Parathyroid adenoma (tissue), 2 donors: ENCODE results near the gene TTC1.

Source experiments
- H2AFZ ChIP-seq: fragments of 300-600 bp; sonication (generic); one replicate; pipeline ENCODE4 v1.7.0; 2017; ENCODE audit warnings: antibody characterized with exemption, mild to moderate bottlenecking
- H3K27ac ChIP-seq: fragments of 300-600 bp; sonication (generic); one replicate; pipeline ENCODE4 v1.7.0; 2017
- H3K27me3 ChIP-seq: fragments of 300-600 bp; sonication (generic); one replicate; pipeline ENCODE4 v1.7.0; 2017; ENCODE audit warnings: low read length; ENCODE audit not compliant: control insufficient read depth, insufficient read depth
- H3K36me3 ChIP-seq: fragments of 300-600 bp; sonication (generic); one replicate; pipeline ENCODE4 v1.7.0; 2017; ENCODE audit warnings: low read length; ENCODE audit not compliant: control insufficient read depth, insufficient read depth
- H3K4me1 ChIP-seq: fragments of 300-600 bp; sonication (generic); one replicate; pipeline ENCODE4 v1.7.0; 2017; ENCODE audit warnings: control low read depth
- H3K4me2 ChIP-seq: fragments of 300-600 bp; sonication (generic); one replicate; pipeline ENCODE4 v1.7.0; 2017; ENCODE audit warnings: low read length
- H3K4me3 ChIP-seq: fragments of 300-600 bp; sonication (generic); one replicate; pipeline ENCODE4 v1.7.0; 2017; ENCODE audit warnings: low read depth, low read length
- H3K79me2 ChIP-seq: fragments of 300-600 bp; sonication (generic); one replicate; pipeline ENCODE4 v1.7.0; 2017; ENCODE audit warnings: control low read depth
- H3K9ac ChIP-seq: fragments of 300-600 bp; sonication (generic); one replicate; pipeline ENCODE4 v1.7.0; 2017; ENCODE audit warnings: mild to moderate bottlenecking
- H3K9me3 ChIP-seq: fragments of 300-600 bp; sonication (generic); one replicate; pipeline ENCODE4 v1.7.0; 2017; ENCODE audit warnings: low read length; ENCODE audit not compliant: control insufficient read depth
- TF ChIP-seq, protein P1 (sequence below): fragments of 300-600 bp; sonication (generic); IDR thresholded peaks from one replicate; pipeline ENCODE4 v1.7.0; 2017; ENCODE audit warnings: antibody characterized with exemption, mild to moderate bottlenecking
- donor health status: primary hyperparathyroidism.

TTC1 gene

DNA sequence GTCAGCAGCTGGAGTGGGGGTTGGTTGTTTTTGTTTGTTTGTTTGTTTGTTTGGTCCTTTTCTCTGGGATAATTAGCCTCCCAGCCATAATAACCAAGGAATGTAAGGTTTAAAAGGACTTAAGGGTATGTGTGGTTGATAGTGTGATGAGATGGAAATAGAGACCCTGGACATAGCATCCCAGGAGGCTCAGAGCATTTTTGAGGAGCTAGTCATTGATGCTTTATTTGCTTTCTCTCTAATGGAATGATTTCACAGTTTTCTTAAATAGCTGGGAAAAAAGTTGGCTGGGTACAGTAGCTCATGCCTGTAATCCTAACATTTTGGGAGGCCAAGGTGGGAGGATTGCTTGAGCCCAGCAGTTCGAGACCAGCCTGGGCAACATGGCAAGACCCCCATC, 45.1 kb downstream of the TTC1 start:
- Histone ChIP-seq H2AFZ (no peak overlapping the region), H3K4me3 (no peak overlapping the region), H3K4me1 (no peaks in the 10 kb centered on the region), H3K4me2 (no peak overlapping the region), H3K9me3 (no peaks in the 10 kb centered on the region), H3K36me3 (no peaks in the 10 kb centered on the region), H3K9ac (no peak overlapping the region), H3K79me2 (no peaks in the 10 kb centered on the region), H3K27me3 (no peaks in the 10 kb centered on the region), H3K27ac (no peak overlapping the region)
- TF ChIP-seq, protein P1, sequence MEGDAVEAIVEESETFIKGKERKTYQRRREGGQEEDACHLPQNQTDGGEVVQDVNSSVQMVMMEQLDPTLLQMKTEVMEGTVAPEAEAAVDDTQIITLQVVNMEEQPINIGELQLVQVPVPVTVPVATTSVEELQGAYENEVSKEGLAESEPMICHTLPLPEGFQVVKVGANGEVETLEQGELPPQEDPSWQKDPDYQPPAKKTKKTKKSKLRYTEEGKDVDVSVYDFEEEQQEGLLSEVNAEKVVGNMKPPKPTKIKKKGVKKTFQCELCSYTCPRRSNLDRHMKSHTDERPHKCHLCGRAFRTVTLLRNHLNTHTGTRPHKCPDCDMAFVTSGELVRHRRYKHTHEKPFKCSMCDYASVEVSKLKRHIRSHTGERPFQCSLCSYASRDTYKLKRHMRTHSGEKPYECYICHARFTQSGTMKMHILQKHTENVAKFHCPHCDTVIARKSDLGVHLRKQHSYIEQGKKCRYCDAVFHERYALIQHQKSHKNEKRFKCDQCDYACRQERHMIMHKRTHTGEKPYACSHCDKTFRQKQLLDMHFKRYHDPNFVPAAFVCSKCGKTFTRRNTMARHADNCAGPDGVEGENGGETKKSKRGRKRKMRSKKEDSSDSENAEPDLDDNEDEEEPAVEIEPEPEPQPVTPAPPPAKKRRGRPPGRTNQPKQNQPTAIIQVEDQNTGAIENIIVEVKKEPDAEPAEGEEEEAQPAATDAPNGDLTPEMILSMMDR = no peak

DNA sequence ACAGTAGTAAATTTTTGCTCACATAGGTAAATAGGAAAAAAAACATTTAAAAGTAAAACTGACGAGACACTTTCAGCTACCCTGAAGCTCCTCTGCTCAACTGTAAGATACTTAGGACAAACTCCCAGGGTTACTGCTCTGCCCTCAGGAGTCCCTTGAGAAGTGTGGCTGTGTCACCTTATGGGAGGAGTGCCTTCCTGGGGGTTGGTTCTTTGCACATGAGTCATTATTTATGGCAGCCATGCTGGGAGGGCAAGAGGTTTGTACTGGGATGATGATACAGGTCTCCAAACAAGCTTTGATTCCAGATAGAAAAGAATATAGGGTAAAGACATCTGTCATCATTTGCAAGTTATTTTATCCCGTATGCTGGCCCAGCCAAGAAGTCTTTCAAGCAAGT, 45.9 kb downstream of the TTC1 start:
- H3K9me3 ChIP-seq = no peaks in the 10 kb centered on the region
- no peaks in the 10 kb centered on the region for H3K27me3 ChIP-seq
- H3K79me2 ChIP-seq = no peaks in the 10 kb centered on the region
- TF ChIP-seq, protein P1 = no peak
- H3K4me3 ChIP-seq = no peak overlapping the region
- H3K36me3 ChIP-seq = no peaks in the 10 kb centered on the region
- H3K4me1 ChIP-seq = no peaks in the 10 kb centered on the region
- H3K4me2 ChIP-seq = no peak overlapping the region
- no peak overlapping the region for H3K27ac ChIP-seq
- H3K9ac ChIP-seq = no peak overlapping the region
- H2AFZ ChIP-seq = no peak overlapping the region

DNA sequence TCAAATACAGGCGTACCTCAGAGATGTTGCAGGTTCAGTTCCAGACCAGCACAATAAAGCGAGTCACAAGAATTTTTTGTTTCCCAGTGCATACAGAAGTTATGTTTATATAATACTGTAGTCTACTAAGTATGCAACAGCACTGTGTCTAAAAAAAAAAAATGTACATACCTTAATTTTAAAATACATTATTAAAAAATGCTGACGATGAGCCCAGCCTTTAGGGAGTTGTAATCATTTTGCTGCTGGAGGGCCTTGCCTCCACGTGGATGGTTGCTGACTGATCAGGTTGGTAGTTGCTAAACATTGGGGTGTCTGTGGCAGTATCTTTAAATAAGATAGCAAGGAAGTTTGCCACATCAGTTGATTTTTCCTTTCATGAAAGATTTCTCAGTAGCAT, 48.3 kb downstream of the TTC1 start:
- H3K4me1 ChIP-seq = no peaks in the 10 kb centered on the region
- H3K27ac ChIP-seq = no peak overlapping the region
- no peak overlapping the region for H3K4me2 ChIP-seq
- TF ChIP-seq, protein P1 = no peak
- no peak overlapping the region for H3K4me3 ChIP-seq
- no peaks in the 10 kb centered on the region for H3K36me3 ChIP-seq
- H3K27me3 ChIP-seq = no peaks in the 10 kb centered on the region
- no peaks in the 10 kb centered on the region for H3K79me2 ChIP-seq
- no peak overlapping the region for H2AFZ ChIP-seq
- H3K9me3 ChIP-seq = no peaks in the 10 kb centered on the region
- no peak overlapping the region for H3K9ac ChIP-seq

DNA sequence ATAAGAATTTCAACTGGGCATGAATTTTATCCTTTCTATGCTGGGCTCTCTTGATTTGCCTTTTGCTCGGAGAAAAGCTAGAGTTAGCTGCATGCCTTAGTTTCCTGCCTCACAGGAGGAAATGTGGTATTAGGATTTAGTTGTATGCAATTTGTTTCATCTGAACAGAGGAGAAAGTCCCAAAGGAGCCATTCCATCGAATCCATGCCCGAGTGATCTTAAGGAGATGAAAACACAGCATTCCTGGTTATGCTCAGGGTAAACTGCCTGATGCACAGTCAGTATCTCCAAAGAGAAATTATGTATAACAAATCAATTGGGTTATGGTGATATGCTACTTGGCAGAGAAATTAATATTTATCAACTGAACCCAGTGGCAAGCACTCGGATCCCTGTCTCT, 51.1 kb downstream of the TTC1 start:
- no peak overlapping the region for H3K4me2 ChIP-seq
- H3K4me1 ChIP-seq = no peaks in the 10 kb centered on the region
- no peaks in the 10 kb centered on the region for H3K79me2 ChIP-seq
- H2AFZ ChIP-seq = no peak overlapping the region
- H3K27me3 ChIP-seq = no peaks in the 10 kb centered on the region
- no peaks in the 10 kb centered on the region for H3K36me3 ChIP-seq
- H3K9me3 ChIP-seq = no peaks in the 10 kb centered on the region
- H3K4me3 ChIP-seq = no peak overlapping the region
- TF ChIP-seq, protein P1 = no peak
- no peak overlapping the region for H3K9ac ChIP-seq
- H3K27ac ChIP-seq = no peak overlapping the region

DNA sequence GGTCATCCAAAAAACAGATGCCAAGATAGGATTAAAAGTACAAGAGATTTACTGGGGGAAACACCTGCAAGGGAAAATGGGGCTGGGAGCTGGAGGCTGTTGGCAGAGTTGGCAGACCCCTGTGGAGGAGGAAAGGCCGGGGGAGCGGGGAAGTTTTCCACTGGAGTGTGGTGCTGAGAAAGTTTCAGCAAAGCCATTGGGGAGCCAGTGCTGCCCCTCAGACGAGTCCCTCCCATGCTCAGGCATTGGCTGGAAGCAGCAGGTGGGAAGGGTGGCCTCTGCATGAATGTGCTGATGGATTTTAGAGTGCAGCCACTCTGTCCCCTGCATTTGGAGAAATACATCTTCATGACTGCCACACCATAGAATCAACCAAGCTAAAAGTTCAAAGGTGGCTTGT, 52.8 kb downstream of the TTC1 start:
- Histone ChIP-seq H3K36me3 (no peaks in the 10 kb centered on the region), H2AFZ (no peak overlapping the region), H3K27me3 (no peaks in the 10 kb centered on the region), H3K27ac (no peak overlapping the region), H3K9me3 (no peaks in the 10 kb centered on the region), H3K4me3 (no peak overlapping the region), H3K79me2 (no peaks in the 10 kb centered on the region), H3K9ac (no peak overlapping the region), H3K4me1 (no peaks in the 10 kb centered on the region), H3K4me2 (no peak overlapping the region)
- TF ChIP-seq, protein P1 = no peak
